Vagina (tissue), 2 donors: ENCODE data around the gene PRIM2.
"Not testable (repeated sequence)": the region's sequence is repeated elsewhere in the genome, so short reads cannot be mapped to it uniquely, and the experiment has no call there.

Experiments
- POLR2A ChIP-seq, 2 donors: fragments of 450-650 bp; IDR thresholded peaks; one replicate each; pipeline ENCODE4 v1.6.1; 2017; ENCODE audit warnings: antibody characterized with exemption in 2 of 2, mild to moderate bottlenecking in 2 of 2, moderate library complexity in 2 of 2
- POLR2AphosphoS5 ChIP-seq, 2 donors: sonication (generic); formaldehyde crosslinking; IDR thresholded peaks; one replicate each; pipeline ENCODE4 v1.9.0; 2017; ENCODE audit warnings: antibody characterized with exemption in 2 of 2, mild to moderate bottlenecking in 2 of 2, low read depth in 1 of 2; ENCODE audit not compliant: insufficient read depth in 1 of 2
- TF ChIP-seq, protein P1 (sequence below), 3 experiments: fragments of 450-650 bp in 2 of 3; fragments of 200-600 bp in 1 of 3; sonication (generic) in 1 of 3; IDR thresholded peaks; one replicate each; pipeline ENCODE4 v1.5.1; 2017 to 2019; ENCODE audit warnings: antibody characterized with exemption in 3 of 3, mild to moderate bottlenecking in 2 of 3, moderate library complexity in 2 of 3

DNA sequence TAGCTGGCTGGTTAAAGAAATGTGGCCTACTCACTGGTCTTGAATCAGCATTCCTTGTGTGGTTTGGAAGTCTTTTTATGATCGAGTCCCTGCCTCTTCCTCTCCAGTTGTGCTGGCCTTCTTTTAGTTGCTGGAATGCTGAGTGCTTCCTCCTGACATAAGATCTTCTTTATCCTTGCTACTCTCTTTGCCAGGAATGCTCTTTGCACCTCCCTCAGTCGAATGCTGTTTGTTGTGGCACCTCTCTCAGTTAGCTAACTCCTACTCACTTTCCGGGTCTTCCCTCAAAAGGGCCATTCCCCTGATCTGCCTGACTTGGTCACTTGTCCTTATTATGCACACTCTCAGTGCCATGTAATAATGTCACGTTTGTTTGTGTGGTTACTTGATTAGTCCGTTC is 146.4 kb downstream of the PRIM2 start:
- TF ChIP-seq, protein P1, sequence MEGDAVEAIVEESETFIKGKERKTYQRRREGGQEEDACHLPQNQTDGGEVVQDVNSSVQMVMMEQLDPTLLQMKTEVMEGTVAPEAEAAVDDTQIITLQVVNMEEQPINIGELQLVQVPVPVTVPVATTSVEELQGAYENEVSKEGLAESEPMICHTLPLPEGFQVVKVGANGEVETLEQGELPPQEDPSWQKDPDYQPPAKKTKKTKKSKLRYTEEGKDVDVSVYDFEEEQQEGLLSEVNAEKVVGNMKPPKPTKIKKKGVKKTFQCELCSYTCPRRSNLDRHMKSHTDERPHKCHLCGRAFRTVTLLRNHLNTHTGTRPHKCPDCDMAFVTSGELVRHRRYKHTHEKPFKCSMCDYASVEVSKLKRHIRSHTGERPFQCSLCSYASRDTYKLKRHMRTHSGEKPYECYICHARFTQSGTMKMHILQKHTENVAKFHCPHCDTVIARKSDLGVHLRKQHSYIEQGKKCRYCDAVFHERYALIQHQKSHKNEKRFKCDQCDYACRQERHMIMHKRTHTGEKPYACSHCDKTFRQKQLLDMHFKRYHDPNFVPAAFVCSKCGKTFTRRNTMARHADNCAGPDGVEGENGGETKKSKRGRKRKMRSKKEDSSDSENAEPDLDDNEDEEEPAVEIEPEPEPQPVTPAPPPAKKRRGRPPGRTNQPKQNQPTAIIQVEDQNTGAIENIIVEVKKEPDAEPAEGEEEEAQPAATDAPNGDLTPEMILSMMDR (IDR thresholded peaks at IDR 0.05) = not testable (repeated sequence)
- not testable (repeated sequence) for TF ChIP-seq POLR2A (IDR thresholded peaks at IDR 0.05); POLR2AphosphoS5 (IDR thresholded peaks at IDR 0.05; ENCODE audit: insufficient read depth in 1 of 2, low read depth in 1 of 2)
